ENCODE results near the gene MON2. TPM values are rescaled to one million over a fixed set of nuclear protein-coding genes. Genes with fewer than 3 reads are reported as not detected.
A peak's percentile ranks its signal among the peaks of the same experiment; 100 is the strongest.

Gene MON2
- total and polyA plus RNA-seq, 12 donors = 5.0 to 25.3 (median 18.5) TPM

GRCh38 chr12:62520361-62520760, 53.7 kb downstream of the MON2 start:
- TF ChIP-seq CTCF (IDR thresholded peaks at IDR 0.05) = no peak
- Histone ChIP-seq H3K9me3 (no peaks in the 10 kb centered on the region), H3K4me3 (no peak overlapping the region), H3K27ac (no peak overlapping the region), H3K27me3 (no peaks in the 10 kb centered on the region), H3K36me3 (peaks cover 0 to 48% (median 0%) of the 10 kb centered on the region in 9 donors), H3K4me1 (peaks cover 0 to 17% (median 0%) of the 10 kb centered on the region in 9 donors)
- intact Hi-C loops (cut with DNase I) = no loop called here
- ATAC-seq (no peak), DNase-seq (no peak)
- 94 to 95% methylated on average over 5 of the region's 5 CpGs for WGBS, 2 donors

GRCh38 chr12:62522984-62523383, 56.4 kb downstream of the MON2 start:
- peaks cover 0 to 11% (median 0%) of the 10 kb centered on the region in 9 donors for H3K4me1 ChIP-seq
- no peaks in the 10 kb centered on the region for H3K27me3 ChIP-seq
- intact Hi-C loops (cut with DNase I) = no loop called here
- WGBS, 2 donors = 78 to 87% methylated on average over 2 of the region's 2 CpGs
- no peak for DNase-seq
- H3K9me3 ChIP-seq = no peaks in the 10 kb centered on the region
- peak in 1 of 9 donors; percentile 20 for TF ChIP-seq CTCF (IDR thresholded peaks at IDR 0.05)
- H3K27ac ChIP-seq = no peak overlapping the region
- ATAC-seq = peak in 1 of 8 donors; percentile 69
- H3K36me3 ChIP-seq = peaks cover 0 to 63% (median 4%) of the 10 kb centered on the region in 9 donors
- H3K4me3 ChIP-seq = no peak overlapping the region

GRCh38 chr12:62523619-62524018, 57.0 kb downstream of the MON2 start:
- Histone ChIP-seq H3K27ac (no peak overlapping the region), H3K36me3 (peaks cover 0 to 66% (median 4%) of the 10 kb centered on the region in 9 donors), H3K27me3 (no peaks in the 10 kb centered on the region), H3K9me3 (no peaks in the 10 kb centered on the region), H3K4me1 (peaks cover 0 to 11% (median 0%) of the 10 kb centered on the region in 9 donors), H3K4me3 (no peak overlapping the region)
- DNase-seq (no peak), ATAC-seq (no peak)
- no peak for TF ChIP-seq CTCF (IDR thresholded peaks at IDR 0.05)
- intact Hi-C loops (cut with DNase I) = no loop called here
- WGBS, 2 donors = 93 to 95% methylated on average over 1 of the region's 1 CpG

- peaks cover 0 to 69% (median 4%) of the 10 kb centered on the region in 9 donors for H3K36me3 ChIP-seq
- intact Hi-C loops (cut with DNase I) = no loop called here
Observed at GRCh38 chr12:62525271-62525670, 58.6 kb downstream of the MON2 start.

More at GRCh38 chr12:62525271-62525670, 58.6 kb downstream of the MON2 start:
- H3K4me3 ChIP-seq = no peak overlapping the region
- no peak for DNase-seq
- no peak overlapping the region for H3K27ac ChIP-seq
- no peaks in the 10 kb centered on the region for H3K27me3 ChIP-seq
- peaks cover 0 to 11% (median 0%) of the 10 kb centered on the region in 9 donors for H3K4me1 ChIP-seq
- ATAC-seq = no peak
- H3K9me3 ChIP-seq = no peaks in the 10 kb centered on the region
- no peak for TF ChIP-seq CTCF (IDR thresholded peaks at IDR 0.05)

All from heart right ventricle (tissue), 16 donors.